ENCODE results near the gene HM13.
A peak's percentile ranks its signal among the peaks of the same experiment; 100 is the strongest.
"Not testable (repeated sequence)": the region's sequence is repeated elsewhere in the genome, so short reads cannot be mapped to it uniquely, and the experiment has no call there.

Gene HM13

DNA sequence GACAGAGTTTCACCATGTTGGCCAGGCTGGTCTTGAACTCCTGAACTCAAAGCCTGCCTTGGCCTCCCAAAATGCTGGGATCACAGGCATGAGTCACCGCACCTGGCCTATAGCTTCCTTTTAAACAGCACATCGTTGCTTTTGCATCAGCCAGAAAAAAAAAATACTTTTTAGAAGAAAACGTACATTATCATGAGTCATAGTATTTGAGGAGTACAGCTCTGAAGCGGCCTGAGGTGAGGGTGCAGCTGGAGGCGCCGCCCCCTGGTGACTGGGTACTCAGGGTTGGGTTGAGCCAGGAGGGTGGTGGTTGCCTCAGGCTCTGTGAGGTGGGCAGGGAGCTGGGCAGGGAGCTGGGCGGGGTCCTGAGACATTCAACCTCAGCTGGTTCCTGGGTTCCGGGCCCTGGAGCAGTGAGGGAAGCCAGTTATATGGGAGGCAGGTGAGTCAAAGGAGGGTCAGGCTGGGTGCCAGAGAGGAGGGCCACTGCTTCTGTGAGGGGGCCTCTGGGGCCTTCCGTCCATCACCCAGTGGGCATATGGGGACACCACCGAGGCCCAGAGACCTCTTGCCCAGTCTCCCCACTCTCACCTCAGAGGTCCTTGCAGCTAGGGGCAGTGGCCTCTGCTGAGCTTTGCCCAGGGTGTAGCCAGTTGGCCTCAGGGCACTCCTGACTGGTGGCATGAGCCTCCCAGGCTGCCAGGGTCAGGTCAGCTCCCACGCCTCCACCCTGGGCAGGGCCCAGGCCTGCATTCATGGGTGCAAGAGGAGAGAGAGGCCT is 79.2 kb downstream of the HM13 start:
- DNase-seq = peak in 2 of 3 experiments; percentile 32 to 55

- DNase-seq = no peak
These were observed 79.8 kb downstream of the HM13 start for GRCh38 chr20:31594002-31594557.

- peak in 2 of 3 experiments; percentile 15 to 46 for DNase-seq
These were observed 80.5 kb downstream of the HM13 start for GRCh38 chr20:31594558-31595379.

GRCh38 chr20:31595380-31595653 is 81.1 kb downstream of the HM13 start:
- no peak for DNase-seq

DNA sequence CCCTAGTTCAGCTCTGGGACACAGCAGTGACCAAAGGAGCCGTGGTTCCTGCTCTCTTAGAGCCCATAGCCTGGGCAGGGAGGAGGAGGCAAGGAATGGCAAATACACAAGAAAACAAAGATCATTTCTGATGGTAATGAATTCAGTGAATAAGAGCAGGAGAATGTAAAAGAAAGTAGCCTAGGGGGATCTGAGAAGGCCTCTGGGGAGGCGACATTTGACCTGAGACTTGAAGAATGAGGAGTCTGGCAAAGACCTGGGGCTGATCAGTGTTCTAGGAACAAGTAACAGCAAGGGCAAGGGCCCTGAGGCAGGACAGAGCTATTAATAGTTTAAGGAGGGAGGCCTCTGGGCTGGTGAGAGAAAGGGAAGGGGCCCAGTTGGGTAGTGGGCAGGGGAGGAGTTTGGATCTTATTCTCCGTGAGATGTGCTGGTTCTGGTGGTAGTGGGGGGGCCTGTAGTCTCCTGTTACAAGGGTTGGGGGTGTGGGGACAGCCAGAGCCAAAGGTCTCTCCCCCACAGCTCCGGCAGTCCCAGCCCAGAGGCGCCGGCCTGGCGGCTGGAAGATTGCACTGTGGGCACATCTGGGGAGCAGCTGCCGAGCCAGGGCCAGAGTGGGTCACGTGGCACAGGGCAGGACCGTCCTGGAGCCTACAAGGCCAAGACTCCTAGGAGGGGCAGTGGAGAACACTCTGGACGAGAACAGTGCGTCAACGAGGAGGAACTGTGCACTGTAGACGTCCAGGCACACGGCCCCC is 81.6 kb downstream of the HM13 start:
- DNase-seq = peak in 1 of 3 experiments; percentile 59

DNA sequence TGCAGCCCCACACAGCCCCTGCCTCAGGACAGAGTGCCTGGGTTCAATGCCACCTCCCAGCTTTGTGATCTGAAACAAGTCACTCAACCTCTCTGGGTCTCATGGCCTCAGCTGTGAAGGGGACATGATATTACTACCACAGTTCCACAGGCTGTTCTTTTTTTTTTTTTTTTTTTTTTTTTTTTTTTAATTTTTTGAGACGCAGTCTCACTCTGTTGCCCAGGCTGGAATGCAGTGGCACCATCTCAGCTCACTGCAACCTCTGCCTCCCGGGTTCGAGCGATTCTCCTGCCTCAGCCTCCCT is 82.1 kb downstream of the HM13 start:
- DNase-seq = not testable (repeated sequence)

- peak; percentile 44 to 81 (median 55) for DNase-seq
These were observed 82.7 kb downstream of the HM13 start for GRCh38 chr20:31596831-31597480.

DNA sequence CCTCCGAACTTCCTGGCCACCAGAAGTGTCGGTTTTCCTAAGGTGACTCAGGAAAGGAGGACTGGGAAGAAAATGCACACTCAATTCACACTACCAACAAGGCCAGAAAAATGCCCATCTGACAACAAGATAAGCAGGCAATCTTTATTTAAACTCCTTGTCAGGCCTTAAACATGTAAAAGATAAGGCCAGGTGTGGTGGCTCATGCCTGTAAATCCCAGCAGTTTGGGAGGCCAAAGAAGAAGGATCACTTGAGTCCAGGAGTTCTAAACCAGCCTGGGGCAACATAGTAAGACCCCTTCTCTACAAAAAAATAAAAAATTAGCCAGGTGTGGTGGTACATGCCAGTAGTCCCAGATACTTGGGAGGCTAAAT is 83.2 kb downstream of the HM13 start:
- DNase-seq = no peak

GRCh38 chr20:31602431-31602778 is 88.2 kb downstream of the HM13 start:
- no peak for DNase-seq

GRCh38 chr20:31602779-31603441 is 88.7 kb downstream of the HM13 start:
- DNase-seq = peak in 2 of 3 experiments; percentile 39 to 52

DNA sequence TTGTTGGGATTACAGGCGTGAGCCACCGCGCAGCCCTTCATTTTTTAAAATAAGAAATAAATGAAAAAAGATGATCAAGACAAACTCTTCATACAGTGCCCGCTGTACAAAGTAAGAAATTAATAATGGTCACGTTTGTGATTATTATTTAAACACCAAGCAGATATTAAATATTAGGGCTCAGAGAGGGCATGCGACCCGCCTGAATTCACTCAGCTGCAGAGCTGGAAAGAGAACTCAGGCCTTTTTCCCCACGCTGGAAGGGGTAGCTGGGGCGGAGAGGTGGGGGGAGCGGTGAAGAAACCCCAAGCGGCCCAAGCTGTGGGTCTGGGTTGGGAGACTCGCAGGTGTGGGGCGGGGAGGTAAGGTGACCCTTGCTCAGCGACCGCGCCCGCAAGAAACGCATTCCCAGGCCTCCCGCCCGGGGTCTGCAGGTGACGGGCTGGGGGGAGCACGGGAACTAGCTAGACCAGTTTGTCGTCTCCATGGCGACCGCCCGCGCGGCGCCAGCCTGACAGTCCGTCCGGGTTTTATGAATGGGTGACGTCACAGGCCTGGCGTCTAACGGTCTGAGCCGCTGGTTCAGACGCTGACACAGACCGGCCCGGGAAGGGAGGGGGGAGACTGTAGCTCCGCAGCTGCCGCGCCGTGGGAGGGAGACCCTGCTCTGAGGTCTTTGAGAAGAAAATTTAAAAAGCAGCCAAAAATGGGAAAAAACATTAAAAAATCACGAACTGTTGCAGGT is 89.8 kb downstream of the HM13 start:
- DNase-seq = peak; percentile 99 to 100 (median 100)

DNA sequence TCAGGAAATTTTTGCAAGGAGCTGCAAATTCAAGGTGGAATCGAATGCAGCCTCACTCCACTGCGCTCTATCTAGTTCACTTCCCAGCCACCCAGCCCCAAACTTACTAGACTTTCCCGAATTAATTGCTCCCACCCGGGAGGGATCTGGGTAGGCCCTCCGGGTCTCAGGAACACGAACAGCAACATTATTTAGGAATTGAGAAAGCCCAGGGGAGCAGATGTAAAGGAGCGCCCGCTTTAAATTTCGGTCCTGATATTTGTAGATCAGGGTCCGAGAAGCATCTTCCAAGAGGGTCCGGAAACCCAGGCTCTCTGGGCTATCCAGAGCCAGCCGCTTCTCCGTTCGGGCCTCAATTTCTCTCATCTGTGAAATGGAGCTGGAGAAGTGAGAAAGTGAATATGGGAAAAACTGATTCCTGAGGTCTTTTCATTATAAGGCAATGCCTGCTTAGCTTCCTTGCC is 90.4 kb downstream of the HM13 start:
- DNase-seq = no peak

- DNase-seq = peak; percentile 98 to 100 (median 99)
These were observed 91.0 kb downstream of the HM13 start, which contains the start of gene ID1 for GRCh38 chr20:31605031-31605901. Gene ID1, plus strand, starts transcription at chr20:31605289. Its CDS starts 99 bp downstream, at chr20:31605388.

GRCh38 chr20:31605902-31606803 is 91.9 kb downstream of the HM13 start:
- peak; percentile 52 to 82 (median 74) for DNase-seq

GRCh38 chr20:31606804-31607639 is 92.8 kb downstream of the HM13 start:
- DNase-seq = peak; percentile 72 to 88 (median 80)

DNA sequence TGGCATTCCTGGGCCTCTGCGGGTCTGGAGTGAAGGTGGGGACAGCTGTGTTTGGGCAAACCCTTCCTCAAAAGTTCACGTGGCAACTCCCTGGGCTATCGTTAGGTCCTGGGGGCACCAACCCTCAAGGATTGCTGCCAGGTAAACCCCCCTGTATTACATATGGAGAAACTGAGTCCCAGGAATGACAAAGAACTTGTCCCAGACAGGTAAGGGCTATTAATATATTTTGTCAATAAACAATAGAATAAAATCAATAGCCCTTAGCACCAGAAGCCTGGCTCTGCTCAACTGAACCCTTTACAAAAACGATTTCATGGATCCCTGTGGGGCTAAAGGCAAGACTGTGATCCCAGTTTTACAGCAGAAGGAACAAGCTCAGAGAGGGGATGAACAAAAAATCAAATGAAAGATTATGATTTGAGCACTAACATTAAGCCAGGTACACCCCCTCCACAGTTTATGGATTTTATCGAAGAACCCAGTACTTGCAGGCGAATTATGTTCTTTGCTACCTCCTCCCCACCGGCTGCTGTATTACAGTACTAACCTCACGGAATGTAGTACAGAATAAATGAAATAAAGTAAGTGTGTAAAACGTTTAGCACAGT is 93.5 kb downstream of the HM13 start:
- DNase-seq = peak in 1 of 3 experiments; percentile 83

DNA sequence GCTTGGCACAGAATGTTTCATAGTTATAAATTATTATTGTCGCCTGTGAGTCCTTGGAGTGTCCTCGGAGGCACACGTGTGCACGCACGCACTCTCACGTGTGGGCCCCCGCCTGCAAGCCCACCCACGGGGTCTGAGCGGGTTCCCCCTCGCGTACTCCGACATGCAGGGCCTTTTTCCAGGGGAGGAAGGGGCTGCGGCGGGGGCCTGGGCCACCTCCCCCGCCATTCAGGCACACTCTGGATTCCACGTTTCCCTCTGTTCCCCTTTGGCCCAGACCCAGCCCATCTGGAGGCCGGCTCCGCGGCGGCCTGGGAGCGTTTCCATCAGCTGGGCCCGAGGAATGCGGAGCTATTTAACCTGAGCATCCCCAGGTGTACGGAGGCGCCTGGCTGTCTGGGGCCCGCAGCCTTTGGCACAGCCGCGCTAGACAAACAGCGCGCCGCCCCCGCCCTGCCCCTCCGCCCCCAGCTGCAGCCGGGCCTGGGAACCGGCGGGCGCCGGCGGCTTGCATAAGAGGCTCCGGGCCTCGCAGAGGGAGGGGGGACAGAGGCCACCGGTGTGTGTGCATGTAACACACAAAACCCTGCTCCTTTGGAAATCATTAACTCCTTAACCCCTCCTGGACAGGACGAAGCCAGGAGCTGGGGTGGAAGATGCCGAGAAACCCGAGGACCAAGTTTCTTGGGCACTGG is 94.2 kb downstream of the HM13 start:
- DNase-seq = peak; percentile 95 to 98 (median 98)
